ENCODE measurements around the gene CD151.

GRCh38 chr11:797296-798092 is 35.3 kb upstream of the CD151 start:
- TF ChIP-seq POLR2A (IDR thresholded peaks at IDR 0.05; ENCODE audit: low read length) (peak; percentile 29), GATA1 (IDR thresholded peaks at IDR 0.05; ENCODE audit: low read depth, low read length) (no peak)

Data from erythroblast (primary cell).